ENCODE measurements around the gene ONECUT1. TPM values are rescaled to one million over a fixed set of nuclear protein-coding genes. Genes with fewer than 3 reads are reported as not detected.

ONECUT1 gene
- total and polyA plus RNA-seq, 2 of the 8 experiments (the other 6 are each of a cell fraction or from before 2014, with no cell fraction given) = 0.65 to 6.4 TPM

- FAIRE-seq = no peak
- no peak for TF ChIP-seq SIX5 (IDR thresholded peaks at IDR 0.05; ENCODE audit: low read depth, low read length)
- peak; percentile 47 for TF ChIP-seq KDM4A (IDR thresholded peaks at IDR 0.05; ENCODE audit: low read depth, low read length, severe bottlenecking)
- TF ChIP-seq RBBP5 (IDR thresholded peaks at IDR 0.05; ENCODE audit: borderline replicate concordance, low read depth, low read length) = no peak
- no peak for TF ChIP-seq ZNF274 (IDR thresholded peaks at IDR 0.05; ENCODE audit: borderline replicate concordance, extremely low read depth, low read length)
- peak; percentile 45; the same call in 1 of the 2 replicates for TF ChIP-seq SUZ12 (IDR thresholded peaks at IDR 0.05; ENCODE audit: low read length)
- TF ChIP-seq SP2 (IDR thresholded peaks at IDR 0.05; ENCODE audit: low read length) = no peak
- peak; percentile 26 for TF ChIP-seq CTBP2 (IDR thresholded peaks at IDR 0.05; ENCODE audit: borderline replicate concordance, insufficient read depth, insufficient read length, low read length)
- peak; percentile 61 for TF ChIP-seq GABPA (IDR thresholded peaks at IDR 0.05; ENCODE audit: borderline replicate concordance, insufficient read depth, low read length)
- TF ChIP-seq, protein P1, sequence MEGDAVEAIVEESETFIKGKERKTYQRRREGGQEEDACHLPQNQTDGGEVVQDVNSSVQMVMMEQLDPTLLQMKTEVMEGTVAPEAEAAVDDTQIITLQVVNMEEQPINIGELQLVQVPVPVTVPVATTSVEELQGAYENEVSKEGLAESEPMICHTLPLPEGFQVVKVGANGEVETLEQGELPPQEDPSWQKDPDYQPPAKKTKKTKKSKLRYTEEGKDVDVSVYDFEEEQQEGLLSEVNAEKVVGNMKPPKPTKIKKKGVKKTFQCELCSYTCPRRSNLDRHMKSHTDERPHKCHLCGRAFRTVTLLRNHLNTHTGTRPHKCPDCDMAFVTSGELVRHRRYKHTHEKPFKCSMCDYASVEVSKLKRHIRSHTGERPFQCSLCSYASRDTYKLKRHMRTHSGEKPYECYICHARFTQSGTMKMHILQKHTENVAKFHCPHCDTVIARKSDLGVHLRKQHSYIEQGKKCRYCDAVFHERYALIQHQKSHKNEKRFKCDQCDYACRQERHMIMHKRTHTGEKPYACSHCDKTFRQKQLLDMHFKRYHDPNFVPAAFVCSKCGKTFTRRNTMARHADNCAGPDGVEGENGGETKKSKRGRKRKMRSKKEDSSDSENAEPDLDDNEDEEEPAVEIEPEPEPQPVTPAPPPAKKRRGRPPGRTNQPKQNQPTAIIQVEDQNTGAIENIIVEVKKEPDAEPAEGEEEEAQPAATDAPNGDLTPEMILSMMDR (IDR thresholded peaks at IDR 0.05; ENCODE audit: control extremely low read depth in 1 of 3, insufficient read depth in 1 of 3, low read depth in 1 of 3, low read length in 3 of 3) = no peak
These were observed 451 bp downstream of the ONECUT1 start for GRCh38 chr15:52789601-52790168.

More at GRCh38 chr15:52789601-52790168, 451 bp downstream of the ONECUT1 start:
- peak overlapping the region; percentile 66 to 92 for H3K4me2 ChIP-seq (ENCODE audit: insufficient read depth in 1 of 2, low read depth in 2 of 2, low read length in 2 of 2)
- no peaks in the 10 kb centered on the region for H3K79me2 ChIP-seq (ENCODE audit: control insufficient read depth in 1 of 2, insufficient read depth in 2 of 2, low read length in 2 of 2)
- peak in 1 of 2 experiments; percentile 67 for DNase-seq (ENCODE audit: low read depth in 1 of 2, low spot score in 2 of 2)
- H3K23ac ChIP-seq (ENCODE audit: insufficient read length) = no peak overlapping the region
- peak overlapping the region; percentile 40 to 62 (median 44) for H3K4me3 ChIP-seq (ENCODE audit: extremely low read depth in 1 of 4, insufficient read depth in 2 of 4, low read depth in 3 of 4, low read length in 4 of 4)
- H3K18ac ChIP-seq (ENCODE audit: extremely low read depth, low read length) = peak overlapping the region; percentile 87
- no peak overlapping the region for H3K9ac ChIP-seq (replicated peaks in 1 of 4; ENCODE audit: extremely low read depth in 1 of 4, low read depth in 3 of 4, low read length in 3 of 4)
- ChIA-PET CTCF (ENCODE audit: partially characterized antibody) (interaction anchor here (0.5 to 10.9 kb wide), 4 partner anchors 8 to 217 kb away, joined by 3 to 182 read pairs (median 4); no protein-coding TSS in a partner anchor), POLR2A (ENCODE audit: partially characterized antibody) (interaction anchor here (1.0 to 12.7 kb wide), 3 partner anchors 10 to 44 kb away, joined by 3 to 225 read pairs (median 3); no protein-coding TSS in a partner anchor)
- H3K79me1 ChIP-seq (ENCODE audit: low read depth, low read length) = peaks cover 2% of the 10 kb centered on the region; the same call in 1 of the 2 replicates
- peaks cover 85 to 99% (median 96%) of the 10 kb centered on the region in 4 experiments for H3K27me3 ChIP-seq (replicated peaks in 1 of 4; ENCODE audit: control insufficient read depth in 3 of 4, extremely low read depth in 1 of 4, insufficient read depth in 3 of 4, low read length in 3 of 4)
- 0 out of 2 replicates have a peak overlapping the region, but pooled peaks have one; percentile 72 for H2BK20ac ChIP-seq (ENCODE audit: low read length)
- peak overlapping the region; percentile 81; the same call in 1 of the 2 replicates for H2BK15ac ChIP-seq (ENCODE audit: low read length)
- no peak overlapping the region for H2AK5ac ChIP-seq (ENCODE audit: low read depth, low read length)
- no peak overlapping the region for H4K5ac ChIP-seq (ENCODE audit: insufficient read length, low read depth, low read length)
- peak overlapping the region; percentile 5; the same call in 1 of the 2 replicates for H4K8ac ChIP-seq (ENCODE audit: extremely low read depth, insufficient read depth, low read length)
- 8% methylated on average over 9 of the region's 51 CpGs; no CpG with 5 or more reads in 1 of the 2 experiments for WGBS, 2 experiments (ENCODE audit: extremely low coverage in 1 of 2, insufficient coverage in 1 of 2, insufficient read length in 1 of 2, insufficient replicate concordance in 2 of 2, low coverage in 1 of 2, low lambda C conversion rate in 2 of 2, missing lambda C conversion rate in 1 of 2)
- H2AFZ ChIP-seq (ENCODE audit: low read length) = no peak overlapping the region
- H4K91ac ChIP-seq (replicated peaks; ENCODE audit: insufficient read length, low read length) = peak overlapping the region; percentile 51
- no peak overlapping the region for H3K56ac ChIP-seq (replicated peaks; ENCODE audit: insufficient read length, low read depth, low read length)
- no peak overlapping the region for H3K27ac ChIP-seq (ENCODE audit: low read depth, low read length)
- peaks cover 13 to 39% of the 10 kb centered on the region in 2 experiments for H4K20me1 ChIP-seq (replicated peaks in 1 of 2; ENCODE audit: control insufficient read depth in 1 of 2, insufficient read depth in 2 of 2, low read length in 2 of 2)
- H3K36me3 ChIP-seq (ENCODE audit: control insufficient read depth in 2 of 4, insufficient read depth in 4 of 4, low read length in 3 of 4) = peaks cover 0 to 10% (median 0%) of the 10 kb centered on the region in 4 experiments; a peak in 1 of 8 replicates
- peak overlapping the region; percentile 95; the same call in 1 of the 2 replicates for H2BK12ac ChIP-seq (ENCODE audit: low read depth, low read length)
- H3K9me3 ChIP-seq (ENCODE audit: insufficient read depth in 2 of 2, low read depth in 1 of 2, low read length in 1 of 2) = no peaks in the 10 kb centered on the region; a peak in 1 of 4 replicates
- H3K4me1 ChIP-seq (replicated peaks in 1 of 4; ENCODE audit: control insufficient read depth in 3 of 4, insufficient read depth in 4 of 4, low read length in 3 of 4) = peaks cover 12 to 67% (median 51%) of the 10 kb centered on the region in 4 experiments
- H3K23me2 ChIP-seq (ENCODE audit: low read depth, low read length) = peaks cover 18% of the 10 kb centered on the region; the same call in 1 of the 2 replicates
- no peak overlapping the region for H3K4ac ChIP-seq (replicated peaks; ENCODE audit: insufficient read length, low read depth, low read length)
- 0 out of 2 replicates have a peak overlapping the region, but pooled peaks have one; percentile 35 for H2BK5ac ChIP-seq (ENCODE audit: low read depth, low read length)
- no peak overlapping the region for H2BK120ac ChIP-seq (replicated peaks; ENCODE audit: low read depth, low read length)
- H3K14ac ChIP-seq (ENCODE audit: insufficient read length) = no peak overlapping the region
